WI38 (cell line): ENCODE measurements around the gene SRRM1.
"Not testable (repeated sequence)": the region's sequence is repeated elsewhere in the genome, so short reads cannot be mapped to it uniquely, and the experiment has no call there.

Experiments
- H3K4me3 ChIP-seq: 2 replicates; pipeline ENCODE4 v1.5.1; 2011; ENCODE audit warnings: low read depth, mild to moderate bottlenecking, control low read depth, low read length
- CTCF ChIP-seq: IDR thresholded peaks from 2 replicates; pipeline ENCODE4 v1.5.1; 2012; ENCODE audit warnings: low read depth, mild to moderate bottlenecking, control low read depth, low read length

SRRM1 gene

GRCh38 chr1:24713176-24713575 is 70.1 kb downstream of the SRRM1 start:
- TF ChIP-seq CTCF: no peak
- H3K4me3 ChIP-seq: no peak overlapping the region

GRCh38 chr1:24713736-24714135 is 70.6 kb downstream of the SRRM1 start:
- no peak for TF ChIP-seq CTCF
- H3K4me3 ChIP-seq: no peak overlapping the region

GRCh38 chr1:24714859-24715520 is 71.9 kb downstream of the SRRM1 start:
- TF ChIP-seq CTCF: no peak
- H3K4me3 ChIP-seq: no peak overlapping the region

GRCh38 chr1:24715658-24716057 is 72.6 kb downstream of the SRRM1 start:
- TF ChIP-seq CTCF: no peak
- H3K4me3 ChIP-seq: no peak overlapping the region

- no peak overlapping the region for H3K4me3 ChIP-seq
- no peak for TF ChIP-seq CTCF
Measured at GRCh38 chr1:24717887-24718650, 75.0 kb downstream of the SRRM1 start.

- H3K4me3 ChIP-seq: no peak overlapping the region
- no peak for TF ChIP-seq CTCF
Measured at GRCh38 chr1:24720152-24720551, 77.0 kb downstream of the SRRM1 start.

- TF ChIP-seq CTCF: no peak
- no peak overlapping the region for H3K4me3 ChIP-seq
Measured at GRCh38 chr1:24721533-24721932, 78.4 kb downstream of the SRRM1 start.

GRCh38 chr1:24722073-24723035 is 79.3 kb downstream of the SRRM1 start:
- not testable (repeated sequence) for H3K4me3 ChIP-seq
